ENCODE results near the gene ARHGAP42. TPM values are rescaled to one million over a fixed set of nuclear protein-coding genes. Genes with fewer than 3 reads are reported as not detected.

ARHGAP42 gene
- total RNA-seq, 2 donors from 2014 or later: 14.9 to 20.0 TPM

DNA sequence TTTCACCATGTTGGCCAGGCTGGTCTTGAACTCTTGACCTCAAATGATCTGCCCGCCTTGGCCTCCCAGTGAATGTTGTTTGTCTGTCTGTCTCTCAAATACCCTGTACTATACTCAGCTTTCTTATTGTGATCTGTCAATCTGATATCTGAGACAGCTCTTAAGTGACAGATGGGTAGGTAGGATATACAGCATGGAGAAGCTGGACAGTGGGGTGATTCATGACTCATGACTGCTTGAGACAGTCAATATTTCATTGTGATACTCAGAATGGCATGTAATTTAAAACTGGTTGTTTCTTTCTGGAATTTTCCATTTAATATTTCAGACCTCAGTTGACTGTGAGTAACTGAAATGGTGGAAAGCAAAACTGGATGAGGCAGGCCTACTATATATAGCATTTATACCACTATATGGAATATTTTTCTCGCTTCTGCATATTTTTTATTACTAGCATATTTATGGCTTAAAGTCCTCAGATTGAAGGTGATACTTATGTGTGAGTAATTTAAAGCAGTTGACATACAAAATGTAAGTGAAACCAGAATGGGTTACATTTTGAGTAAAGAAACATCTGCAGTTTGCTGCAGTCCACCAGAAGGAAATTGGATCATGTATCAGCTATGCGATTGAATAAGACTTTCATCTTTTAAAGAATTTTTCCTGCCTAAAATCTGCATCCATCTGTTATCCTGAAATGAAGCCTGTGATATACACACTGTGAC lies 22.3 kb downstream of the ARHGAP42 start:
- intact Hi-C loops (cut with DNase I): no loop called here
- DNase-seq (ENCODE audit: low spot score): no peak

DNA sequence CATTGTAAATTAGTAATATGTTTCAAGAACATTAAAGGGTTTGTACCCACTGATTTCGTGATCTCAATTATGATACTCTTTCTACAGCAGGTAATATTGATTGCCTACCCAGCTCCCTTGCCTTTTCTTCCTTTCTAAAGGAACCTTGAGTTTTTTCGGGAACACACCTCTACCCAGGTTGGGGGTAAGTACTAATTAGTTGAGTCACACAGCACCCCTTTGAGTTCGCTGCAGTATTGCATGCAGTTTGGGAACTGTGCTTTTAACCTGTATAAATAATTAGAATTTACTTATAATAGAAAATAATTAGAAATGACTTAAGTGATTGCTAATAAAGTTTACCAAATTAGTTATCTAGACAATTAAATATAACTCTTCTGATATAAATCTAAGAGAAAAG lies 24.9 kb downstream of the ARHGAP42 start:
- DNase-seq (ENCODE audit: low spot score): no peak
- intact Hi-C loops (cut with DNase I): no loop called here

DNA sequence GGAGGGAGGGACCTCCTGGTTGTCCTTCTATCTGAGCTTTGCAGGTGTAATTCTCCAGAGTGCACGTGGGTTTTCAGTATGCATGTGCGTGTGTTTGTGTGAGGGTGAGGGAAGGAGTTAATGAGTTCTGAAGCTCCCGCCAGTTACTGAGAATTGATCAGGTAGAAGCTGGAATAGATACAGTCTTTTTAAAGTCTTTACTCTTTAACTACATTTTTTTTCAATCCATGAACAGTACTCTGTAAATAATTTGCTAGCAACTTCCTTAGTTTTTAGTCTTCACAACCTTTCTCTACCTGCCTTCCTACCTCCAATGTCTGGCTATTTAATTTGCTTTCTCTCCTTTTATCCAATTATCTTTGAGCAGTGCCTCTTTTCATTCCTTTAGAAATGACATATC lies 25.5 kb downstream of the ARHGAP42 start:
- DNase-seq (ENCODE audit: low spot score): no peak

DNA sequence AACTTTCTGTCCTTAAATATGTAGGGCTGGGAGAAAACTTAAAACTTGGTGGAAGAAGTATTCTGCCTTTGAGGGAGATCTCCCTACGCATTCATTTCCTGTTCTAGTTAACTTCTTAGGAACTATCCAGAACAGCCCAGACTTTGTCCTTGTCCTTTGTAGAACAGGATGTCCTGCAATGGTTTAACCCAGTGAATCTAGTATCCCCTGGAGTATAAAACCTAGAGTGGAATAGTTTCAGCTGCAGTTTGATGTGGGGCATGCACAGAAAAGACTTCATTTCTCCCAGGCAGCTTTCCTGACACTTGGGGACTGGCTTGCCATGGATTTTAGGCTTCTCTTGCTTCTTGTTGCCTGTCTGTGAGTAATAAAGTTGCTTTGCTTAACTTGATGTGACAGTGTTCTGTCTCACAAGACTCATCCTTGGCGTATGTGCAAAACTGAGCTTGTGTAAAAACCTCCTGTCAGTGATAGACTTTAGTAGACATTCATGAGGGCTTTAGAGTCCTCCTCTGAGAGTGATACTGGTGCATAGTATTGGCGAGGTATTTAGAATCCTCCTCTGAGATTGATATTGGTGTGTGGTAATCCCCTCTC lies 28.2 kb downstream of the ARHGAP42 start:
- intact Hi-C loops (cut with DNase I): no loop called here
- no peak for DNase-seq (ENCODE audit: low spot score)

More for the DNA sequence above, 25.5 kb downstream of the ARHGAP42 start:
- intact Hi-C loops (cut with DNase I): no loop called here

DNA sequence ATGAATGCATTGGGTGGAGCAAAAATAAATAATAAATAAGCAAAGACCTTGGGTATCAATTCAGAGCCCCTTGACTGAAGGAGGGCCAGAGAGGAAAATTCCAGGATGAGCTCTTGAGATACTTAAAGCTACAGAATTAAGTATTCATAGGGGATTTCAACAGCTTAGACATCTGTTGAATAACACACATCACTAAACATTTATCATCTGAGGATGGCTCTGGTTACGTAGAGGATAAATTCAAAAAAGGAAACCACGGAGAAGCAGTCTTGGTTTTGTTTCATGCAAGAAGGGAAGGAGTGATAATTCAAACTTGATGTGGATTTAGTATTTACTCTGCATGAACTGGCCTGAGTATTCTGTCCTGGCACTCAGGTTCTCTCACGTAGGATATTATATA lies 29.8 kb downstream of the ARHGAP42 start:
- DNase-seq (ENCODE audit: low spot score): no peak
- intact Hi-C loops (cut with DNase I): no loop called here

DNA sequence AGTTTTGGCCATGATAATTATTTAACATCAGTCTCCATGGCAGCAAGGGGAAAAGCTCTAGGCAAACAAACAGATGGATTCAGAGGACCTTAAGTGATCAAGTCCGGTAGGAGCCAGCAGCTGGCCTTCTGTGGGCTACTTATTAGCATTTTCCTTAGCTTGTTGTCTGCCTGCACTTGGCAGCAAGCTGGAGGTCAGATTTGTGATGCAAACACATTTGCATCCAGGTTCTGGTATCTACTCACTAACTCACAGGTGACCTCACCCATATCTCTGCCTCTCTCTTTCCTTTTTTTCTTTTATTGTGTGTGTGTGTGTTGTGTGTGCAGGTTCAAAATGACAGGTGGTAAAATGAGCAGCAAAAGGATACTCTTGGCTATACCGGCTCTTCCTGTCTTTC lies 32.3 kb downstream of the ARHGAP42 start:
- intact Hi-C loops (cut with DNase I): no loop called here
- no peak for DNase-seq (ENCODE audit: low spot score)

DNA sequence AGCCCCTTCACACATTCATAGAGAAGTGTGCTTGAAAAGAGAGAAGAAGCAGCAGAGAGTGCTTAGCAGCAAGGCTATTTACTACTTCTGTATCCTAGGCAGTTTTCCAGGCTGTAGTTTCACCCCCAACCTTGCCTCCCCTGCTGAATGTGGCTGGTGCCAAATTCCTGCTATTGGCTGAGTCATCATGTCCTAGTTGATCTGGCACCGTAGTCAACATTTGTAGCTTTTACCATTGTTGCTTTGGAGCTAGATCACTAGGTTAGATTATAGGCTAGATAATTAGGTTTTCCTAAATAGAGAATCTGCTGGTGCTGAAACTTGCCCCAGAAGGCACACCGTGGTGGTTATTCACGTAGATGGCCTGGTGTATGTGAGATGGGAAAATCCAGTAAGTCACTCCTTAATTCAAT lies 32.7 kb downstream of the ARHGAP42 start:
- intact Hi-C loops (cut with DNase I): no loop called here
- DNase-seq (ENCODE audit: low spot score): no peak

DNA sequence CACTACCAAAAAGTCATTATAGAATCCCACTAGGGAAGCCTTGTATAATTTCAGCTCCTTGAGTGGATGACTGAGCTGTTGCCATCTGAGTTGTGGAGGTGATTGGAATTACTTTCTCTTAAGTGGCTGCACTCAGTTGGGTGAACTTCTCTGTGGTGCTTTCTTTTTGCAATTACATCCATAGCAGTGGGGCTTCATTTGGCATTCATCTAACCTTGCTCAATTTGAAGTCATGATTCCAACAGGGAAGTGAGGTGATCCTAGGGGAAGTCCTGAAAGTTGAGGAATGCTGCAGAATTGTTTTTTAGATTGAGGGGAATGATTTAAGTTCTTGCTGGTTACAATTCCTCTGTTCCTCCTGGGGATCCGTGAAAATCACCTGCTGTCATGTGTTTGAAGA lies 39.6 kb downstream of the ARHGAP42 start:
- intact Hi-C loops (cut with DNase I): loop anchor here in 1 of 2 donors (5.0 kb wide), 1 partner anchor 34 kb away; no protein-coding TSS in a partner anchor
- no peak for DNase-seq (ENCODE audit: low spot score)

DNA sequence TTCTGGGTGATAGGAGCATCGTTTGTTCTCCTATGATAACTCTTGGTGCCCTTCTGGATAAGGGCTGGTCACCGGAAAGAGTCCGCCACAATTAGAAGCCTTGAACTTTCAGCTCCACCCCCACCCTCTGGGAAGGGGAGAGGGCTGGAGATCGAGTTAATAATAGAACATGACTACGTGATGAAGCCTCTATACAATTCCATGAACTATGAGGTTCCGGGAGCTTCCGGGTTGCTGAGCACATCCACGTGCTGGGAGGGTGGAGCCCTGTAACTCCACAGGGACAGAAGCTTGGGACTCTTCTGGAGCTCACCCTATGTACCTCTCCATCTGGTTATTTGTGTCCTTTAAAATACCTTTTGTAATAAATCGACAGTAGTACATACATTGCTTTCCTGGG lies 40.3 kb downstream of the ARHGAP42 start:
- intact Hi-C loops (cut with DNase I): loop anchor here in 1 of 2 donors (5.0 kb wide), 1 partner anchor 35 kb away; no protein-coding TSS in a partner anchor
- DNase-seq (ENCODE audit: low spot score): no peak

DNA sequence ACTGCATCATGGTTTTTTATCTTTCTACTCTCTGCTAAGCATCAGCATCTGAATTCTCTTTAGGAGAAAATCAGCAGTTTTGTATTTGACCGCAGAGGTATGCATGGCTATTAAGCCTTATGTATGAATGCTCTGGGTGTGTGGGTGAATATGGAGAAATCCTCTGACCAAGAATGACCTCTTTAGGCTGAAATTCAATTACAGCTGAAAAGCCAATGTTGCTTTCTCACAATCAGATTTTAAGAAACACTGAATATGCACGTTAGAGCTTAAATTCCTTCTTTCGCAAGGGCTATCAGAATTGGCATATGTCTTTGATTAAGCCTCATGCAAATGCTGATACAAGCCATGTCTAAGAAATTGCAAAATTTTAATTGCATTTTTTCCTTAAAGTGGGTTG lies 43.2 kb downstream of the ARHGAP42 start:
- DNase-seq (ENCODE audit: low spot score): no peak
- intact Hi-C loops (cut with DNase I): no loop called here

DNA sequence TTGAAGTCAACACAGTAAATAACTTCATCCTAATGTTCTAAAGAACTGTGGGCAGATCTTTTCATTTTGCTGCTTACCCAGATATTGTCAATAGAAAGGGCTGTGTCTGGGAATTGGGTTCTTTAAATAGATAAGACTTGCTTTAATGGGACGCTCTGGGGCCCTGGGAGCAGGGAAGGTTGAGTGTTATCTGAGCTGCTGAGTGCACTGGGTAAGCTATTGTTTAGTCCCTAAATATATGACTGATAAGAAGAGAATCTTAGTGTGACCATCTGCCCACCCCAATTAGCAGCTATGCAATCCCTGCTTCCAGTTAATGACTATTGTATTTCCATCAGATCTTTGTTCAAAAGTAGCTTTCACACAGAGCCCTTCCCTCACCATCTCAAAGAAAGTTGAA lies 44.4 kb downstream of the ARHGAP42 start:
- DNase-seq (ENCODE audit: low spot score): no peak
- intact Hi-C loops (cut with DNase I): no loop called here

DNA sequence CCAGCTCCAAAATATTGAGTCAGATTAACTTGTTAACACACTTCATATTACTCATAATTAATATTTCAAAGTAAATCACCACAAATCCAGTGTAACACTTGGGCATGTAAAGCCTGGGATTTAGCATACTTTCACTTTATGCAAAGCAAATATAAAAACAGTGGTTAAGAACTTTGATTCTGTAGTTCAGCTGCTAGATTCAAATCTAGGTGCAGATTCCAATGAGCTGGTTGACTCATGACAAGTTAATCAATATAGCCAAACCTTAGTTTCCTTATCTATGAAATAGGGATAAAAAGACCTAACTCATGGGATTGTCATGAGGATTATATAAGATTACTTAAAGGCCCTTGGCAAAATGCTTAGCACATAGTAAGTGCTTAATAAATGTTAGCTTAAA lies 45.9 kb downstream of the ARHGAP42 start:
- intact Hi-C loops (cut with DNase I): no loop called here
- no peak for DNase-seq (ENCODE audit: low spot score)

DNA sequence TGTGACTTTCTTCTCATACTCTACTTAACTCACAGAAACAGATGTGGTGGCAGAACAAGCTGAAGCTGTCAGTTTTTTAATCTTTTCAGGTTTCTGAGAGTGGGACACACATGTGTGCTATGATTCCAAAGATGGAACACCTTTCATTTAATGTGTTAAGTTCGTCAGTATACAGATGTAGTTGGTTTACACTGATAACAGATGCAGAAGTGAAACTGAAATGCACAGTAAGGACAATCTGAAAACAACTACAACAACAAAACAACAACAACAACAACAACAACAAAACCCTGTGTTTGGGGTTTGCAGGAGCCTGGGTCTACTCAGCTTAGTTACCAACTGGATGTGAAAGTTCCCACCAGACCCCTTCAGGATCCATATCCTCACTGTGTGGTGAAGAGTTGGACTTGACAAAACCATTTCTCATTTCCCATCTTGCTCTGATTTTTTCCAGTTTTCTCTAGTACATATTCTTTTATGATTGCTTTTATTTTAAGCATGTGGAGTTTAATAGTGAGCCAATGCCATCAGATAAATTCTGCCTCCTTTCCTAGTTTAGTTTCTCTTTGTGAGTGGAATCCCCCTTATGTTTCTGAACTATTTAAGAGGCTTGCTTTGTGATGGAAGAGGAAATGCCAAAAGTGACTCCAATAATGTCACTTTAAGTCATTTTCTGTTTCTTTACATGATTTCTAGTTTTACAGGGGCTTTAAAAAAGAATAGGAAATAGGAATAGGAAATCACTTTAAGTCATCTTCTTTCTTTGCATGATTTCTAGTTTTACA lies 47.8 kb downstream of the ARHGAP42 start:
- intact Hi-C loops (cut with DNase I): no loop called here
- no peak for DNase-seq (ENCODE audit: low spot score)

DNA sequence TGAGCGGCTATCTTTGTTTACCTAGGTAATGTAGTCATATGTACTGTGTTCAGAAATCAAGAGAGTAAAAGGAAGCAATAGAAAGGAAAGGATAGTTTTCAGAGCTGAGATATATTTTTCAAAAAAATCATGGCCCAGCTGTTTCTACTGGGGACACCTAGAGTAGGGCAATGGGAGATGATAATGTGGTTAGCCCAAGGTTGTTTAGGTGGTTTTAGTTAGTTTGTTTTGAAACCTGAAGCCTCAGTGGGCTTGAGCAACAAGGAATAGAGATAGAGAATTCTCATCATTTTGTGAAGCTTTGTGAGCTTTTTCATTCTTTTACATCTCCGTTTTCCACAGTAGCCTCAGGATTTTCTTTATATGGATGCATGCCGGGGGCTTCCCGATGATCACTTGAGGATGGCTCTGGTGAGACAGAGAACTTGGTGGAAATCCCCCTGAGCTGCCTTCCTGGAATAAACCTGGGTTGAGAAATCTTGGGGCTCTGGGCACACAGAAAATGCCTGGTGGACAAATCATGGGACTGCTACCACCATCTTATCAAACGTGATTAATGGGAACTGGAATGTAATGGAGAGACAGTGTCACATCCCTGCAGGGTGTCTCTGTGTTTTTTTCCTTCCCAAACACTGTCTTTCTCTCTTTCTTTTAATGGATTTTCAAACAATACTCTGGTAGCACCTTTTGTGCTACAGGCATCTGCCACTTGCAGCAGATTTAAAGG lies 49.0 kb downstream of the ARHGAP42 start:
- no peak for DNase-seq (ENCODE audit: low spot score)
- intact Hi-C loops (cut with DNase I): no loop called here

DNA sequence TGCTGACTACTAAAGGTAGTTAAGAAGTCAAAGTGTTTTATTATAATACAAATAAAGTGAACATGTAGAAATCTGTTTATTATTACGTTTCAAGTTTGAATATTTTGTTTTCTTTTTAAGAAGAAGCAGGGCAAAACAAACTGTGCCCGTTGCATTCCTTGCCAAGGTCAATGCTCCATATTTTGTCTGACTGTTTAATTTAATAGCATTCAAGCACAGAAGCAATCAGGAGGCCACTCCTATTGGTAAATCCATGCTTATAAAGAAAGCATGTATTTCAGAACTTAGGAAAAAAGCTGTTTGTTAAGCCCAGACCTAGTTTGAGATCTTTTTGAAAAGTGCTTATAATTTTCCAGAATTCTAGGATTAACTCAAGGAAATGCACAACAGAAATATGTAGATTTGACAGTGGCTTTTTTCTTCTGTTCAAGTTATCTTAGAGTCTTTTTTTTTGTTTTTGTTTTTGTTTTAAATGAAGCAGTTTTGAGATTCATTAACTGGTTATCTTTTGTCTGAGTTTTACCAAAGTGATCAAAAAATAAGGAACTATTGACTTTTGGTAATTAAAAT lies 51.7 kb downstream of the ARHGAP42 start:
- no peak for DNase-seq (ENCODE audit: low spot score)
- intact Hi-C loops (cut with DNase I): no loop called here

DNA sequence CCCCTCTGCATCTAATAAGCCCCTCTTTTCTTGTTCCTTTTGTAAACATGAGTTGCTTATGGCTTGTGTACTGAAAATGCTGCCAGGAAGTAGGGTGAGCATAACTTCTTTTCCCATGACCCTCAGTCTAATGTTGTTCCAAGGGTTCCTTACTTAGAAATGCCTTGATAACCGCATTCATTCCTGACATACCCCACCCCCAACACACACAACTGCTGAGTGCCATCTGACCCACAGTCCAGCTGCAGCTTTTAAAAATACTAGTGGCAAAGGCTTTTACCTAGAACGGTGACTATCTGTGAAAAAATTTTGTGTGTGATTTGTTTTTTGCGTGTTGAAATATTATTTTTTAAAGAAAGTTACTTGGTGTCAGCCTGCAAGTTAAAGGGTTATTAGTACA lies 52.6 kb downstream of the ARHGAP42 start:
- no peak for DNase-seq (ENCODE audit: low spot score)
- intact Hi-C loops (cut with DNase I): no loop called here

DNA sequence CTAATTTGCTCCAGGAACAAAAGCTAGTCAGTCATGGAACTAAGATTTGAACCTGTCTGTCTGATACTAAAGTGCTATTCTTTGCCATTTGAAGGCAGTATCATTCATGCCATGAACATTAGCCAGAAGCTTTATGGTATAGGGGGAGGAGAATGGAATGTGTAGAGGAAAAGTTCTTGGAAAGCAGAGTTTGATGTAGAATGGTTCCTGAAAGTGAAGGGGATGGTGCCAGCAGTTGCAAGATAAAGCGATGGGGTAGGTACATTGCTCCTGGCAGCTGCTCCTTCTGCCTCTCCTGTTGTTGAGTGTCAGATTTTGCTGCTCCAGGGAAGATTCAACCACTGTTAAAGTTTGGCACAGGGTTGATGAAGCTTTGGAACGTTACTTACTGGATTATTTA lies 53.4 kb downstream of the ARHGAP42 start:
- intact Hi-C loops (cut with DNase I): no loop called here
- DNase-seq (ENCODE audit: low spot score): no peak

DNA sequence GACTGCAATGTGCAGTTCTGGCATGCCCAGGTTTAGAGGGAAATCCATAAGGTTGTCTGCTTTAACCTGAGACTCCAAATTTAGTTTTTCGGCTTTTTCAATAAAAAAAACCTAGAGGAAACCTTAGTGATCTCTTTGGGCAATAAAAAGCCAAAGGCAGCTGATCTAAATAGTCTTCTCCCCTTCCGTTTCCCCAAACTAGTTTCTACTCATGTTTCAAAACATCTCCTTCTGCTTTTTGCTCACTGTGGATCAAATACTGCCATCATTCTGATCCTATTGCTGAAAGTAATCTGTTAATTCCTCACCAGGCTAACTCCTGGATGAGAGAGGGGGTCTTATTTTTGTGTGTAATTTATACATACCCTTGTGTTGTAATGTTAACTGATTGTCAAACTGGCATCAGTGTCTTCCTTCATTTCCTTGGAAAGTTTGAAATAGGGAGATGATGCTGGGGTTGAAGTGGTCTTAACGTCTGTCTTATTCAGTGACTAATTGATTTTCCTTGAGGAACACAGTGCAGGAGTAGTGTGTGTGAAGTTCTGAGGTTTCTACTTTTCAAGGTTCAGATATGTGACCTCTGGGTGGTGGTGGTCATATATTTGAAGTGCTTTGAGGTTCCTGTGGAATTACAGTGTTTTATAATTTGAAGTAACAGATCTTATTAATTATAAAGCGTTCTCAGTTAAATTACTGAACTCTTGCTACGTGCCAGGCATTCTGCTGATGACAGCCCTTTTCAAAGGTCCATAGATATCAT lies 55.0 kb downstream of the ARHGAP42 start:
- no peak for DNase-seq (ENCODE audit: low spot score)
- intact Hi-C loops (cut with DNase I): no loop called here

DNA sequence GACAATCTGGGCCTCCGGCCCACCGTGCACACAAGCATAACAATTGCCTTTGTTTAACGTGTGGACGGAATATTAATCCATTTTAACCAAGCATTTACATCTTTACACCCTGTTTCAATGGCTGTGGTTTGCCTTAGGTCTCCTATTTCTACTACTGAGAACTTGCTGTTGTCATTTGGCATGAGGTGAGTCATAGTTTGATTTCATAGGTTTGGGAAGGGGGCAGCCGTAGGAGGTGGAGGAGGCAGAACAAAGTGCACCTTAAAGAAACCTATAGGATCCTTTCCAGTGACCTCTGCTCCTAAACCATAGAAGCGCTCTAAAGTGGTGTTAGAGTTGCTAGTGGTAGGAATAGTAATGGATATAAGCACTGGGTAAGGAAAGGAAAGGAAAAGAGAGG lies 59.4 kb downstream of the ARHGAP42 start:
- intact Hi-C loops (cut with DNase I): no loop called here
- DNase-seq (ENCODE audit: low spot score): no peak

Measured in posterior vena cava (tissue), 2 donors.